Prostate gland (tissue), 2 donors: ENCODE data around the gene ACE2. TPM values are rescaled to one million over a fixed set of nuclear protein-coding genes. Genes with fewer than 3 reads are reported as not detected.

Experiments
- DNase-seq: peaks from one replicate; pipeline ENCODE4 v3.0.0-alpha.2; 2019; ENCODE audit warnings: low spot score
- H3K27ac ChIP-seq, 2 donors: fragments of 200-600 bp; sonication (generic); 2 replicates each; pipeline ENCODE4 v1.5.1; 2017 to 2019
- H3K27me3 ChIP-seq: fragments of 200-600 bp; sonication (generic); replicated peaks from 2 replicates; pipeline ENCODE4 v1.5.1; 2019; ENCODE audit not compliant: insufficient read depth
- H3K36me3 ChIP-seq, 2 donors: fragments of 200-600 bp; sonication (generic); 1 replicate in 1 of 2; 2 replicates in 1 of 2; pipeline versions ENCODE4 v1.5.1 to v1.8.1; 2017 to 2019
- H3K4me1 ChIP-seq: fragments of 200-600 bp; sonication (generic); replicated peaks from 2 replicates; pipeline ENCODE4 v1.5.1; 2019
- H3K4me3 ChIP-seq, 2 donors: fragments of 200-600 bp; sonication (generic); 2 replicates each; pipeline ENCODE4 v1.5.1; 2017 to 2019
- H3K9me3 ChIP-seq: fragments of 200-600 bp; sonication (generic); 2 replicates; pipeline ENCODE4 v1.5.1; 2017
- CTCF ChIP-seq, 4 experiments: fragments of 200-600 bp in 2 of 4; fragments of 450-650 bp in 2 of 4; sonication (generic) in 2 of 4; IDR thresholded peaks; 1 replicate in 3 of 4; 2 replicates in 1 of 4; pipeline ENCODE4 v1.5.1; 2016 to 2019; ENCODE audit warnings: antibody characterized with exemption in 4 of 4, mild to moderate bottlenecking in 2 of 4, moderate library complexity in 2 of 4
- POLR2A ChIP-seq: fragments of 450-650 bp; IDR thresholded peaks from one replicate; pipeline ENCODE4 v1.6.1; 2016; ENCODE audit warnings: antibody characterized with exemption, mild to moderate bottlenecking
- POLR2AphosphoS5 ChIP-seq: sonication (generic); formaldehyde crosslinking; IDR thresholded peaks from one replicate; pipeline ENCODE4 v1.6.1; 2017; ENCODE audit warnings: antibody characterized with exemption
- WGBS: methylation state at CpG from one replicate; pipeline ENCODE4 v1.1.5; 2018; 5-methylcytosine and 5-hydroxymethylcytosine counted together
- intact Hi-C: fragments of 100-400 bp; cut with DNase I; formaldehyde crosslinking; loops from one replicate; pipeline ENCODE4 v1.14.2; 2022
- total RNA-seq, 2 donors: library from RNA; depleted of rRNA; stranded (reverse); fragments of >200 nt; gene quantifications; one replicate each; pipeline ENCODE4 v1.1.0, GENCODE V29; 2016

Gene ACE2
- total RNA-seq, 2 donors from 2014 or later = 0.14 to 74.6 TPM

DNA sequence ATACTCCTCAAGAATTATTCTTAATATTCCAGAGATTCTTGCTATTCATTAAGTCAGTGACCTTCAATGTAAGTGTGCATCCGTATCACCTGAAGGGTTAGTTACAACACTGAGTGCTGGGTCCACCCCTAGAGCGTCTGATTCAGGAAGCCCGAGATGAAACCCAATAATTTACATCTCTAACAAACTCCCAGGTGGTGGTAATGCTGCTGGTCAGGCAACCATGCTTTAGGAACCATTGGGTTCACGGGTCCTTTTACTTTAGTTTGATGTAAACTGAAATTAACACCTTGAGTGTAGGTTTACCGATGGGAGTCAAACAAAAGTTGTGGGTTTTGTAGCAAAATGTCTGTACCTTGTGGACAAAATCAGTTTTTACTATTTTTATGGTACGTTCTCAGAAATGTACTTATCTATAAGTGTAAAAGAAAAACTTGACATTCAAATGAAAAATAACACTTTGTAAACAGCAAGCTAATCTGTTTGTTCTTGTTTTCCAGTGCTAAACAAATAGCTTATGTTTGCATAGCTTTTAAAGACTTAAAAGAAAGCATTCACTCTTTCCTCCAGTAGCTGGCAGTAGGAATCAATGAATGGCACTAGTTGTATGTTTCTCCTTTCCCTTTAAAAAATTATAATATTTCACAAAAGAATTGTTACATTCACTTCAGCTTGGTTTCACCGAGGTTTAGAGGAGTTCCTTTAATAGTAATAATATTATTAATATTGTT is 32.7 kb downstream of the ACE2 start:
- Histone ChIP-seq H3K9me3 (no peaks in the 10 kb centered on the region), H3K27me3 (no peaks in the 10 kb centered on the region), H3K27ac (no peak overlapping the region), H3K4me1 (no peaks in the 10 kb centered on the region), H3K4me3 (no peak overlapping the region), H3K36me3 (no peaks in the 10 kb centered on the region)
- intact Hi-C loops = loop anchor here (10.0 kb wide), 2 partner anchors 93 to 223 kb away; no protein-coding TSS in a partner anchor
- TF ChIP-seq CTCF (IDR thresholded peaks at IDR 0.05) (peak in 2 of 4 experiments; percentile 45 to 55), POLR2A (no peak)
- 18% methylated on average over 7 of the region's 7 CpGs for WGBS
- DNase-seq = no peak

- WGBS = 39% methylated on average over 1 of the region's 1 CpG
These were observed 33.5 kb downstream of the ACE2 start for GRCh38 chrX:15567267-15567666.

GRCh38 chrX:15566244-15566643 is 34.5 kb downstream of the ACE2 start:
- no peak for DNase-seq
- WGBS = 81% methylated on average over 1 of the region's 1 CpG
- H3K4me3 ChIP-seq = no peak overlapping the region
- no peaks in the 10 kb centered on the region for H3K27me3 ChIP-seq
- H3K36me3 ChIP-seq = no peaks in the 10 kb centered on the region
- intact Hi-C loops = loop anchor here (10.0 kb wide), 2 partner anchors 91 to 221 kb away; no protein-coding TSS in a partner anchor
- H3K4me1 ChIP-seq = no peaks in the 10 kb centered on the region
- TF ChIP-seq CTCF (IDR thresholded peaks at IDR 0.05) (no peak), POLR2A (no peak), POLR2AphosphoS5 (no peak)
- no peaks in the 10 kb centered on the region for H3K9me3 ChIP-seq
- no peak overlapping the region for H3K27ac ChIP-seq

More at GRCh38 chrX:15567267-15567666, 33.5 kb downstream of the ACE2 start:
- intact Hi-C loops = loop anchor here (10.0 kb wide), 2 partner anchors 92 to 222 kb away; no protein-coding TSS in a partner anchor
- Histone ChIP-seq H3K4me1 (no peaks in the 10 kb centered on the region), H3K9me3 (no peaks in the 10 kb centered on the region), H3K27me3 (no peaks in the 10 kb centered on the region), H3K36me3 (no peaks in the 10 kb centered on the region), H3K27ac (no peak overlapping the region), H3K4me3 (no peak overlapping the region)
- TF ChIP-seq POLR2A (no peak), POLR2AphosphoS5 (no peak), CTCF (IDR thresholded peaks at IDR 0.05) (no peak)
- no peak for DNase-seq

GRCh38 chrX:15564981-15565579 is 35.7 kb downstream of the ACE2 start:
- TF ChIP-seq POLR2AphosphoS5 (peak; percentile 73), POLR2A (no peak), CTCF (IDR thresholded peaks at IDR 0.05) (peak in 3 of 4 experiments; percentile 40 to 73 (median 66))
- 17% methylated on average over 5 of the region's 5 CpGs for WGBS
- Histone ChIP-seq H3K4me3 (no peak overlapping the region), H3K27ac (no peak overlapping the region), H3K36me3 (no peaks in the 10 kb centered on the region), H3K9me3 (no peaks in the 10 kb centered on the region), H3K27me3 (no peaks in the 10 kb centered on the region), H3K4me1 (no peaks in the 10 kb centered on the region)
- intact Hi-C loops = loop anchor here (10.0 kb wide), 2 partner anchors 90 to 220 kb away; no protein-coding TSS in a partner anchor
- DNase-seq = peak; percentile 67
